BJ (cell line): ENCODE measurements around the gene RPL28. TPM values are rescaled to one million over a fixed set of nuclear protein-coding genes. Genes with fewer than 3 reads are reported as not detected.

Experiments used
- CTCF ChIA-PET: fragments of 350-600 bp; formaldehyde crosslinking; extraction: SDS; loops from one replicate; lab custom pipeline; 2021; ENCODE audit warnings: antibody characterized with exemption, inconsistent platforms; lab: Yijun Ruan, JAX
- POLR2A ChIA-PET: fragments of 300-600 bp; sonication (Branson Sonifier 250); formaldehyde crosslinking; extraction: SDS; loops from one replicate; lab custom pipeline; 2021; ENCODE audit warnings: antibody characterized with exemption; lab: Charles Lee
- DNase-seq: peaks from one replicate; pipeline ENCODE4 v3.0.0-alpha.2; 2011; ENCODE audit warnings: low read depth
- H3K27me3 ChIP-seq: 2 replicates; pipeline ENCODE4 v1.6.0; 2011; ENCODE audit warnings: low read length; ENCODE audit not compliant: control insufficient read depth, insufficient read depth
- H3K36me3 ChIP-seq: 2 replicates; pipeline ENCODE4 v1.5.1; 2011; ENCODE audit warnings: low read length; ENCODE audit not compliant: control insufficient read depth, insufficient read depth
- H3K4me3 ChIP-seq: 2 replicates; pipeline ENCODE4 v1.5.1; 2011; ENCODE audit warnings: low read depth, mild to moderate bottlenecking, control low read depth, low read length
- polyA plus RNA-seq: library from polyadenylated mRNA; depleted of rRNA; stranded (reverse); fragments of >200 nt; gene quantifications from 2 replicates; pipeline ENCODE4 v1.2.3, GENCODE V29; 2011
- TF ChIP-seq, protein P1 (sequence below): IDR thresholded peaks from 2 replicates; pipeline ENCODE4 v1.5.1; 2011; ENCODE audit warnings: low read depth, mild to moderate bottlenecking, control low read depth, inconsistent platforms, low read length, moderate library complexity; ENCODE audit not compliant: insufficient read depth

RPL28 gene
- polyA plus RNA-seq, 1 experiment = 838 TPM

DNA sequence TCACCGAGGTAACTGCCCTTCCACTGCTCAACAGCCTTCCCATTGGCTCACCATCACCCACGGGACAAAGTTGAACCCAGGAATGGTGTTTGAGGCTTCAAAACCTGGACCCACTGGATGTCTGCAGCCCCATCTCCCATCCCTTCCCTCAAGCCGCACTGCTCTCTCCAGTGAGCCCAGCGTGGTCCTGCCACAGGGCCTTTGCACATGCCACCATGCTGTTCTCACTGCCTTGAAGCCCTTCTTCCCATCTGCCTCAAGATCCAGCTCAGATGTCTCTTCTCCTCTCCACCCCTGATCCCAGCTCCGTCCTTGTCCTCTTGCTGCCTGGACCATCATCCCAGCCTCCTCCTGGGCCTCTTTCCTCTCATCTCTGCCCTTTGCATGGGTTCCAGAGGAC lies 53.3 kb downstream of the RPL28 start:
- TF ChIP-seq, protein P1, sequence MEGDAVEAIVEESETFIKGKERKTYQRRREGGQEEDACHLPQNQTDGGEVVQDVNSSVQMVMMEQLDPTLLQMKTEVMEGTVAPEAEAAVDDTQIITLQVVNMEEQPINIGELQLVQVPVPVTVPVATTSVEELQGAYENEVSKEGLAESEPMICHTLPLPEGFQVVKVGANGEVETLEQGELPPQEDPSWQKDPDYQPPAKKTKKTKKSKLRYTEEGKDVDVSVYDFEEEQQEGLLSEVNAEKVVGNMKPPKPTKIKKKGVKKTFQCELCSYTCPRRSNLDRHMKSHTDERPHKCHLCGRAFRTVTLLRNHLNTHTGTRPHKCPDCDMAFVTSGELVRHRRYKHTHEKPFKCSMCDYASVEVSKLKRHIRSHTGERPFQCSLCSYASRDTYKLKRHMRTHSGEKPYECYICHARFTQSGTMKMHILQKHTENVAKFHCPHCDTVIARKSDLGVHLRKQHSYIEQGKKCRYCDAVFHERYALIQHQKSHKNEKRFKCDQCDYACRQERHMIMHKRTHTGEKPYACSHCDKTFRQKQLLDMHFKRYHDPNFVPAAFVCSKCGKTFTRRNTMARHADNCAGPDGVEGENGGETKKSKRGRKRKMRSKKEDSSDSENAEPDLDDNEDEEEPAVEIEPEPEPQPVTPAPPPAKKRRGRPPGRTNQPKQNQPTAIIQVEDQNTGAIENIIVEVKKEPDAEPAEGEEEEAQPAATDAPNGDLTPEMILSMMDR = no peak
- Histone ChIP-seq H3K27me3 (peaks cover 30% of the 10 kb centered on the region), H3K4me3 (no peak overlapping the region), H3K36me3 (no peaks in the 10 kb centered on the region)
- no peak for DNase-seq
- ChIA-PET CTCF (interaction anchor here (1.2 kb wide), 1 partner anchor 29 kb away, joined by 3 read pairs; no protein-coding TSS in a partner anchor), POLR2A (no interaction called here)

DNA sequence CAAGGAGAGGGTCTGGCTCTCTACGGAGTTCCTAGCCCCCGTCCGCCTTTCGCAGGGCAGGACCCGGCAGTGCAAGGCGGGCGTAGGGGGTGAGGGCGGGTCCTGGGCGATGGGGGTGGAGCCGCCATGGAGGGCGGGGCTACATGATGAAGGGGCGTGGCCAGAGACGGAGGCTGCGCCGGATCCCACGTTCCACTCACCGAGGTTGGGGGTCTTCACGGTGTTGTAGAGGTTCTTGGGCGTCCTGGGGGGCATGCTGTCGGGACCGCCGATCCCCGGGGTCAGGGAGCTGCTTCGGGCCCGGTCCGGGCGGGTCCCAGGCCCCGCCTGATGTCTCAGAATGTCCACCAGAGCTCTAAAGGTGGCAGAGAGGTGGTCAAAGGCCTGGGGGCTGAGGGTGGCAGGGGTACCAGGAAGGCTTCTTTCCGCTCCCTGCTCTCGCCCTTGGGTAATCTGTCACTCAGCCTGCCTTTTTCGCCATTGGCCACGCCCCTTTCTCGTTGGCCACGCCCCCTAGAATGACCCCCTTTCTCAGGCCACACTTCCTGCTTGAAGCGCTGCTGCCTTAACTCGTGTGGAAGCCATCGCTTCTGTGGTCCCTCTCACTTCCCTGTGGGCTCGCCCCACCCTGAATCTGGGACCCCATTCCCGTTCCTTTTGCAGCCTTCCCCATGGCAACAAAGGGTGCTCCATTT lies 54.8 kb downstream of the RPL28 start:
- Histone ChIP-seq H3K36me3 (no peaks in the 10 kb centered on the region), H3K4me3 (no peak overlapping the region), H3K27me3 (peaks cover 35% of the 10 kb centered on the region)
- POLR2A ChIA-PET = no interaction called here
- CTCF ChIA-PET = no interaction called here
- no peak for DNase-seq
- TF ChIP-seq, protein P1 = no peak

DNA sequence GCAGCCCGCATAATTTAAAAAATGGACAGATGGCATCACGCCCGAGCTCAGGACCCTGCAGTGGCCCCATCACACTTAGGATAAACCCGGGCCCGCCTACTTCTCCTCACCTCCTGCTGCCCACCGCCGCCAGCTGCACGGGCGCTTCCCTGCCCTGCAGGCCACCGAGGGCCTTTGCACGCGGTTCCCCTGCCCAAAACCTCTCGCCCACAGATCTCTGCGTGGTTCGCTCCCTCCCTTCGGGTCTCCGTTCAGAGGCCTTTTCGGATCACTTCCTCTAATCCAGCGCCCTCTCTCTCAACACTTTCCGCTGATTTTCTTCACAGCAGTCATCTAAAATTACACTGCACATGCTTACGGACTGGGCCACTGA lies 55.6 kb downstream of the RPL28 start:
- Histone ChIP-seq H3K27me3 (peaks cover 35% of the 10 kb centered on the region), H3K4me3 (no peak overlapping the region), H3K36me3 (no peaks in the 10 kb centered on the region)
- POLR2A ChIA-PET = no interaction called here
- CTCF ChIA-PET = no interaction called here
- TF ChIP-seq, protein P1 = no peak
- DNase-seq = no peak

DNA sequence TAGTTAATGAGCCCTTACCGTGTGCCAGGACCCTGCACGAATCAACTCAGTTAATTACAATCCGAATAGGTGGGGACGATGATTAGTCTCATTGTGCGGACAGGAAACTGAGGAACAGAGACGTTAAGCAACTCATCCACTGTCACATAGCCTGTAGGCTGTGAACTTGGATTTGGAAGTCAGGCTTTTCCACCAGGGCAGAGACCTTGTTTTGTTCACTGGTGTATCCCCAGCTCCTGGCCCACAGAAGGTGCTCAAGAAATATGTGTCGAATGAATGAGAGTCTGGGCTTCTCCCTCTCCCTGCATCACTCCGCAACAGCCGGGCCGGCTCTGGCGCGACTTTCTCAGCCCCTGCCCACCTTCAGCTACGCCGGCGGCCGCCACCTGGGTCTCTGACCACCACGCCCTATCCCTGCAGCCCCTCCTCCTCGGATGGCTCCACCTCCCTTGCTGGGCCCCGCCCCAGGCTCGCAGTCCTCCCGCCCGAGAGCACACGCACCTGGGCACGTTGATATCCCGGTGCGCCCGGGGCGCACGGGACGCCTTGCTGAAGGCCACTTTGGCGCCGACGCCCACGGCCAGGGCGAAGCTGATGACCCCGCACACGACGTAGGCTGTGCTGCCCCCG lies 56.1 kb downstream of the RPL28 start:
- POLR2A ChIA-PET = no interaction called here
- Histone ChIP-seq H3K4me3 (no peak overlapping the region), H3K36me3 (no peaks in the 10 kb centered on the region), H3K27me3 (peaks cover 35% of the 10 kb centered on the region)
- TF ChIP-seq, protein P1 = no peak
- DNase-seq = no peak
- CTCF ChIA-PET = no interaction called here

DNA sequence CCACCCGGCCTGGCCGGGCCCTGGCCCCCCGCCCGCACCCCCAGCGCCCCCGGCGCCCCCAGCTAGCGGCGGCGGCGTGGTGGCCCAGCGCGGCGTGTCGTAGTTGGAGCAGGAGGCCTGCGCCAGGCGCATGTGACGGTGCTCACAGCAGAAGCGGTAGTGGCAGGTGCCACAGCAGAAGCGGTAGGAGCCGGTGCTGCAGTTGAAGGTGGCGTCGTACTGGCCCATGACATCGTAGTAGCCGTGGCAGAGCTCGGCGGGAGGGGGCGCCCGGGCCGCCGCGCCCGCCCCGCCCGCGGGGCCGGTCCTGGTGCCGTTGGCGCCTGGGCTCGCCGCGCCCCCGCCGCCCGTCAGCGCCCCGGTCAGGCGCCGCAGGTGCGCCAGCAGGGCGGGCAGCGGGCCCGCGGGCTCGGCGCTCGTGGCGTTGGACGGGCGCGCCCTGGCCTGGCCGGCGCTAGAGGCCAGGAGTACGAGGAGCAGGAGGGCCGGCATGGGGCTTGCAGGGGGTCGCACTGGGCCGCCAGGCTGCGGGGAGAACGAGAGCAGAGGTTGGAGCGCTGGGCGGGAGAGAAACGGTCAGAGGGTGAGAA lies 56.7 kb downstream of the RPL28 start:
- CTCF ChIA-PET = no interaction called here

More for the DNA sequence above, 56.7 kb downstream of the RPL28 start:
- DNase-seq = no peak
- H3K4me3 ChIP-seq = no peak overlapping the region
- POLR2A ChIA-PET = no interaction called here
- H3K36me3 ChIP-seq = no peaks in the 10 kb centered on the region
- H3K27me3 ChIP-seq = peaks cover 35% of the 10 kb centered on the region
- TF ChIP-seq, protein P1 = no peak
